Measurements from ENCODE around the gene FIGNL1.

The FIGNL1 gene

DNA sequence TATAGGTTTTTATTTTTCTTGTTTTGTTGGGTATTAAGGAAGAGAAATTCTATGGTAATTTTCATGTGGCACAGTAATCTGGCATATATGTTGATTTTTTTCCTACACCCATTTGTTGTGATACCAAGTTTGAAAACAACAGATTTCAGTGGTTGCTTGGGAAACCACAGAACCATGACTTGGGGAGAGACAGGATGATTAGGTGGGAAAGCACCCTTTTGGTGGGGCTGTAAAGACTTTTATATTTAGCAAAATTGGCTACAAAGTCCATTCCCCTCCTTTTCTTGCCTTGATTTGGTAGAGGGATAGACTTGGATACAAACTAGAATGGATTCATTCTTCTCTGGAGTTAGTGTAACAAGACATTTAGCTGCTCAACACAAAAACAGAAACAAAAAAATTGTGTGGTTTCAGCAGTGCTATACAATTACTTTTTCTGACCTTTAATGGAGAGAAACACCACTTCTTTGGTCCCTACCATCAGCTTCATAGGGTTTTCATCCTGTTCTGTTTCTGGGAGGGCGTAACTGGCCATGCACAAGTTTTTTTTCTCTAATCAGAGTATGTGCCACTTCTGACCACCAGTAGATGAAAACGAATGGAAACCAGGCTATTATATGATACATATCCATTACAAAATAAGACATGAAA lies 52.7 kb downstream of the FIGNL1 start:
- DNase-seq (ENCODE audit: low spot score) = no peak

DNA sequence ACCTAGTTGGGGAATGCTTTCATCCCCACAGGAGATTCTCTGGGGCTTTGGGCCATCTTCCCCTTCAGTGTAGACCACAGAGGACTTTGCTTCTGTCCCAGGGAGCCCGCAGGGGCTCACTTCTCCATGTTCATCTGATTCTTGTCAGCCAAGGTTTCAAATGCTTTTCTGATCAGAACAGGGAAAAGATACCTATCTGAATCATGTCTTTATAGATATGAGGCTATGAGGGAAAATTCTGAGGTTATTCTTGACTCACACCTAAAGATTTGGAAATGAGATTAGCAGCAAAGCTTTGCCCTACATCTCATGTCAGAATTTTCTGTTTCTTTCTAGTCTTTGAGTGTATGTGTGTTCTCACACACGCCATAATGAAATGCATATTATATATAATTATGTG lies 53.3 kb downstream of the FIGNL1 start:
- DNase-seq (ENCODE audit: low spot score) = no peak

DNA sequence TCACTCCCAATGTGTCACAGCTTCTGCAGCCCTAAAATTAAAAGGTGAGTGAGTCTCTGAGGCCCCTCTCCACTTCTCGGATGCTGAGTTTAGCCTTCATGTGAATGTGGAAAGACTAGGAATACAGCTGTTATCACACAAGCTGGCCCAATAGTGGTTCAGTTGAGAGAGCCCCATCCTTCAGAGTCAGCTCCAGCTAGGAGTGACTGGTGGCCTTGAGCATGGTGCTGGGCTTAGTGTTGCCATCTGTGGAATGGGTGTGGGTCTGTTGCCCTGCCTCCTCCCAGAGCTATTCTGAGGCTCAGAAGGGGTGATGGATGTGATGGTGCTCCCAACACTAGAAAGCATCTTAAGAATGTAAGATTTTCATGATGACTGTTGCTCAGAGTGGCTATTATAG lies 55.8 kb downstream of the FIGNL1 start:
- no peak for DNase-seq (ENCODE audit: low spot score)

All from ecto neural progenitor cell (in vitro differentiated cells).